ENCODE results near the gene MCM8.
A peak's percentile ranks its signal among the peaks of the same experiment; 100 is the strongest.

Gene MCM8

DNA sequence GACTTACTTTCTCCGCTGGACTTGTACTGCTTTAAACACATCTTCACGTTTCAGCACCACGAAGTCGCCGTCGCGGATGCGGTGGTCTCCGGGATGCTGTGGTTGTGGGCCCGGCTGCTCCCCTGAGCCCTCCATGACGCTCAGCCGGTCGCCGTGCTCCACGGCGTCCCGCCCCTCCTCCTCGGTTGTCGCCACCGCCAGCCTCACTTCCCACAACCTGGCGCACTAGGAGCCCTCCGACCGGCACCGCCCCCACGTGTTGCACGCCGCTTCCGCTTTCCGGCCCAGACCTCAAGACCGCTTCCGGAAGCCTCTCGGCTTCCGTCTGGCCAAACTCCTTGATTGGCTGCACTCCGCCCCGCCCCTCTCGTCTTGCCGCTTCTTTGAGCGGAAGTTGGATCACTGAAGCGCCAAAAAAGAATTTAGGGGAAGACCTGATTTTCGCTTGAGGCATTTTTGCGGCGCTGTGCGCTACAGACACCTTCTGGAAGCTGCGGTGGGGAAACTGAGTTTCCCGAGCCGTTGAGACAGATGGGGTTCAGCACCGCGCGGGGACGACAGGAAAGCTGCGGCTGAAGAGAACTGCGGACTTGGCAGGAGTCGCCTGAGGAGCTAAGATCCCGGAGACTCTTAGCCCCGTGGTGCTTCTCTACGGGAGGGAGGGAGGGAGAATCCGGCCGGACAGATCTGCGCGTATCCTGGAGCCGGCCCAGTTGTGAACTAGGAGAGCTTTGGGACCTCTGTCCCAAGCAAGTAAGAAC, at the start of gene MCM8, which contains the start of gene TRMT6:
MCM8 (plus strand) TSS at position 382 of the 761 bp plus-strand sequence. CDS start 1,364 bp downstream, outside the sequence.
TRMT6 (minus strand) TSS at position 263 of the 761 bp plus-strand sequence; CDS start at position 135, 128 bp downstream.
- H3K4me3 ChIP-seq (ENCODE audit: low read depth, low read length), result peak within 1 kb of the TSS; percentile 93
- no peak for TF ChIP-seq CTCF (IDR thresholded peaks at IDR 0.05; ENCODE audit: low read depth, low read length)

DNA sequence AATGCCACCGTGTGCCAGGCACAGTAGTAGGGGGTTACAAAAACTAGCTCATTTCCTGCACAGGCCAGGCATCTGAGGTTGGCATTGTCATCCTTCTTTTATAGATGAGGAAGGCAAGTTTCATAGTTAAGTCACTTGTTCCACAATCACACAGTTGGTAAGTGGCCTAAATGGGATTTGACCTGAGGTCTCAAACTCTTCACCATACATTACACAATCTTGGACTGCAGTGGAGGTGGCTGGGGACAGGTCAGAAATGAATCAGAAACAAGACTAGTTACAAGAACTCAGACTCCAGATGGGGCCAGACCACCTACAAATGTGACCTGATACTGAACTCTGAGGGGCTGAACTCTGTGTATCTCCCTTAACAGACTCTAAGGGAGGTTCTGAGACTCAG, 49.5 kb upstream of the MCM8 start:
- no peak overlapping the region for H3K4me3 ChIP-seq (ENCODE audit: low read depth, low read length)
- no peak for TF ChIP-seq CTCF (IDR thresholded peaks at IDR 0.05; ENCODE audit: low read depth, low read length)

- H3K4me3 ChIP-seq (ENCODE audit: low read depth, low read length), result no peak overlapping the region
- TF ChIP-seq CTCF (IDR thresholded peaks at IDR 0.05; ENCODE audit: low read depth, low read length), result no peak
These were observed 41.5 kb upstream of the MCM8 start for GRCh38 chr20:5908981-5909380.

DNA sequence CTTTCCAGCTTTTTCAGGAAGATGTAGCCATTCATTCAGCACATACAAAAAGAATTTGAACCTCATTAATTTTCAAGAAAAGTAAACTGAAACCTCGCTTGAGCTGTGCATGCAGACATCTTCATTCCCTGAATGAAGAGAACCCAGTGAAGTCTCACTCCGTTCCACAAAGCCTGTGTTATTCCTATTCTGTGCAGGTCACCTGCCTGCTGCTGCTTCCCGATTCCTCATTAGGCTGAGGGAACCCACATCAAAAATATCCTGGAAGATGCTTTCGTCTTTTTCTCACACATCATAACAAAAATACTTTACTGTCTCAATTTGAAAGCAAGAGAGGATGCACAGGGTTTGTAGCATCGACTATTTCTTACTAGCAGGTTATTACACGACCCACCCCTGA, 40.3 kb upstream of the MCM8 start:
- TF ChIP-seq CTCF (IDR thresholded peaks at IDR 0.05; ENCODE audit: low read depth, low read length), result no peak

DNA sequence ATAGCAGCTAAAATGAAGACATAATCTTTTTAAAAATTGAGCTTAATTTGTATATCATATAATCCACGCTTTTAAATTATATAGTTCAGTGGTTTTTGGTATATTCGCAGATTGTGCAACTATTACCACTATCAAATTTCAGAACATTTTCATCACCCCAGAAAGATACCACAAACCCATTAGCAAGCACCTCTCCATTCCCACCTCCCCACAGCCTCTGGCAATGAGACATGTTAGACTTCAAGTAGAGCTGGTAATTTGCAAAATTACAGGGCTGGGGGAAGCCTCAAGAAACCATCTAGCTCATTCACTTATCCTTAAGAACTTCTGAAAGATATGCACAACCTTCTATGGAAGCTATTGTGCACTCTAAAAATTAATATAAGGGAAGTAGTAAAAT, 37.3 kb upstream of the MCM8 start:
- TF ChIP-seq CTCF (IDR thresholded peaks at IDR 0.05; ENCODE audit: low read depth, low read length), result no peak
- no peak overlapping the region for H3K4me3 ChIP-seq (ENCODE audit: low read depth, low read length)

More for the DNA sequence above, 40.3 kb upstream of the MCM8 start:
- no peak overlapping the region for H3K4me3 ChIP-seq (ENCODE audit: low read depth, low read length)

DNA sequence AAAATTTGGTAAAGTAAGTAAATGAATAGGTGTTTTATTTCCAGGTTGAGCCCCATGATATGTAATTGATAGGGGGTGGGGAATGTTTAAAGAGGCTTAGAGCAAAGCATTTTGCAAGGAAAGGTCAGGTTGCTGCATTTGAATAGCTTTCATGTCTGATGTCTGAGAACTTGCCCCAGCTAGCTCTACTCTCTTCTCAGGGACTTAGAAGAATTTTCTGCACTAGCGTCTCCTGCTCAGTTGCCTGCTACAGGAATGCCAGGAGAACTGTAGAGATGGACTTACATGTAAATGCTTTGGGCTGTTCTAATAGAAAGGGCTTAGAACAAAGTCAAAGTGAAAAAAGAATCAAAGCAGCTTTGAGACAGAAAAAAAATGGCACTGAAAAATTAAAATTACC, 35.6 kb upstream of the MCM8 start:
- no peak for TF ChIP-seq CTCF (IDR thresholded peaks at IDR 0.05; ENCODE audit: low read depth, low read length)

DNA sequence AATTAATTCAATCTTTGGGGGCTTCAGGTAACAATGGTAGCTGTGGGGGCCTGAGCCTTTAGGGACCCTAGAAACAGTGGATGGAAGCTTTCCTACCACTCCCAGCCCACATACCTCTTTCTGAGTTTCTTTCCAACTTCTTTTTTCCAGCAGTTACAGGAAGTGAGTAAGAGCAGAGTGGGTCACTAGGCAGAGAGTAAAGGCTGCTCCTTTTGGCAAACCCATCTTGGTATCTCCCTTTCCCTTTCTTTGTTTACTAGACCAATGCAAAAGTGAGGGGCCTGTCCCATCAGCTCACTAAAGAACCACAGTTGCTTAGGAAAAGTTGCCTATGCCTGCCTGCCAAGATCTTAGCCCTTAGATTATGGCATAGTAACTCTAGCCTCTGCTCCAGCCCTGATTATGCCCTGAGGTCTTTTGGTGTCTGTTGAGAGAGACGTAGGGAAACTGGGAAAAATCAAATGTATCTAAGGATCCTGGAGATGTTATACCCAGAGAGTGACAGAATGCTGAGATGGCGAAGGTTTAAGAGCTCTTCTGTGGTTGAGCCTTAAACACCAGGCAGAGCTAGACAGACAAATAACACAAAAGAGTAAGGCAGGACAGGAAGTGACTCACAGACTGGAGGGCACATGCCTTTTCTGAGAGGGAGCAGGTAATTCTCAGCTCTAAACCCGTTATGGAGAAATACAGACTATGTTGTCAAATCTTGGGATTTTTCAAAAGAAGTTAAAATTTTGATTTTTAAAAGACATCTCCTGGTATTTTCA, 31.4 kb upstream of the MCM8 start:
- TF ChIP-seq CTCF (IDR thresholded peaks at IDR 0.05; ENCODE audit: low read depth, low read length), result no peak
- H3K4me3 ChIP-seq (ENCODE audit: low read depth, low read length), result no peak overlapping the region

More for the DNA sequence above, 35.6 kb upstream of the MCM8 start:
- H3K4me3 ChIP-seq (ENCODE audit: low read depth, low read length), result no peak overlapping the region

Data from WI38 (cell line).